Measurements from ENCODE around the gene LRRC4C.

The LRRC4C gene

GRCh38 chr11:41431784-41432183 lies 27.7 kb downstream of the LRRC4C start:
- Histone ChIP-seq H3K4me1 (ENCODE audit: control insufficient read depth in 2 of 2, insufficient read depth in 2 of 2, low read length in 2 of 2) (no peaks in the 10 kb centered on the region), H3K4me3 (ENCODE audit: low read length in 2 of 2) (no peak overlapping the region), H3K27me3 (ENCODE audit: control insufficient read depth in 2 of 2, insufficient read depth in 2 of 2, low read length in 2 of 2) (no peaks in the 10 kb centered on the region), H3K27ac (ENCODE audit: low read depth in 2 of 2, low read length in 2 of 2) (no peak overlapping the region), H3K36me3 (ENCODE audit: control insufficient read depth in 2 of 2, insufficient read depth in 2 of 2, low read length in 2 of 2) (no peaks in the 10 kb centered on the region), H3K9me3 (ENCODE audit: control insufficient read depth in 2 of 2, low read length in 2 of 2) (no peaks in the 10 kb centered on the region), H3K9ac (ENCODE audit: low read depth in 1 of 2, low read length in 2 of 2) (no peak overlapping the region)

- Histone ChIP-seq H3K9ac (ENCODE audit: low read depth in 1 of 2, low read length in 2 of 2) (no peak overlapping the region), H3K9me3 (ENCODE audit: control insufficient read depth in 2 of 2, low read length in 2 of 2) (no peaks in the 10 kb centered on the region), H3K27ac (ENCODE audit: low read depth in 2 of 2, low read length in 2 of 2) (no peak overlapping the region), H3K36me3 (ENCODE audit: control insufficient read depth in 2 of 2, insufficient read depth in 2 of 2, low read length in 2 of 2) (no peaks in the 10 kb centered on the region), H3K4me3 (ENCODE audit: low read length in 2 of 2) (no peak overlapping the region), H3K27me3 (ENCODE audit: control insufficient read depth in 2 of 2, insufficient read depth in 2 of 2, low read length in 2 of 2) (no peaks in the 10 kb centered on the region), H3K4me1 (ENCODE audit: control insufficient read depth in 2 of 2, insufficient read depth in 2 of 2, low read length in 2 of 2) (no peaks in the 10 kb centered on the region)
Observed at GRCh38 chr11:41419901-41420300, 39.6 kb downstream of the LRRC4C start.

- no peaks in the 10 kb centered on the region for H3K4me1 ChIP-seq (ENCODE audit: control insufficient read depth in 2 of 2, insufficient read depth in 2 of 2, low read length in 2 of 2)
- no peak overlapping the region for H3K9ac ChIP-seq (ENCODE audit: low read depth in 1 of 2, low read length in 2 of 2)
- no peak overlapping the region for H3K27ac ChIP-seq (ENCODE audit: low read depth in 2 of 2, low read length in 2 of 2)
- no peaks in the 10 kb centered on the region for H3K36me3 ChIP-seq (ENCODE audit: control insufficient read depth in 2 of 2, insufficient read depth in 2 of 2, low read length in 2 of 2)
- H3K27me3 ChIP-seq (ENCODE audit: control insufficient read depth in 2 of 2, insufficient read depth in 2 of 2, low read length in 2 of 2): no peaks in the 10 kb centered on the region
- H3K4me3 ChIP-seq (ENCODE audit: low read length in 2 of 2): no peak overlapping the region
- no peaks in the 10 kb centered on the region for H3K9me3 ChIP-seq (ENCODE audit: control insufficient read depth in 2 of 2, low read length in 2 of 2)
Observed at GRCh38 chr11:41414771-41415440, 44.5 kb downstream of the LRRC4C start.

- Histone ChIP-seq H3K4me3 (ENCODE audit: low read length in 2 of 2) (no peak overlapping the region), H3K27ac (ENCODE audit: low read depth in 2 of 2, low read length in 2 of 2) (no peak overlapping the region), H3K36me3 (ENCODE audit: control insufficient read depth in 2 of 2, insufficient read depth in 2 of 2, low read length in 2 of 2) (no peaks in the 10 kb centered on the region), H3K4me1 (ENCODE audit: control insufficient read depth in 2 of 2, insufficient read depth in 2 of 2, low read length in 2 of 2) (no peaks in the 10 kb centered on the region), H3K9me3 (ENCODE audit: control insufficient read depth in 2 of 2, low read length in 2 of 2) (no peaks in the 10 kb centered on the region), H3K27me3 (ENCODE audit: control insufficient read depth in 2 of 2, insufficient read depth in 2 of 2, low read length in 2 of 2) (no peaks in the 10 kb centered on the region), H3K9ac (ENCODE audit: low read depth in 1 of 2, low read length in 2 of 2) (no peak overlapping the region)
Observed at GRCh38 chr11:41413843-41414242, 45.6 kb downstream of the LRRC4C start.

GRCh38 chr11:41405812-41406211 lies 53.6 kb downstream of the LRRC4C start:
- Histone ChIP-seq H3K9ac (ENCODE audit: low read depth in 1 of 2, low read length in 2 of 2) (no peak overlapping the region), H3K27me3 (ENCODE audit: control insufficient read depth in 2 of 2, insufficient read depth in 2 of 2, low read length in 2 of 2) (no peaks in the 10 kb centered on the region), H3K4me3 (ENCODE audit: low read length in 2 of 2) (no peak overlapping the region), H3K36me3 (ENCODE audit: control insufficient read depth in 2 of 2, insufficient read depth in 2 of 2, low read length in 2 of 2) (no peaks in the 10 kb centered on the region), H3K4me1 (ENCODE audit: control insufficient read depth in 2 of 2, insufficient read depth in 2 of 2, low read length in 2 of 2) (no peaks in the 10 kb centered on the region), H3K9me3 (ENCODE audit: control insufficient read depth in 2 of 2, low read length in 2 of 2) (no peaks in the 10 kb centered on the region), H3K27ac (ENCODE audit: low read depth in 2 of 2, low read length in 2 of 2) (no peak overlapping the region)

GRCh38 chr11:41404109-41404508 lies 55.3 kb downstream of the LRRC4C start:
- Histone ChIP-seq H3K9me3 (ENCODE audit: control insufficient read depth in 2 of 2, low read length in 2 of 2) (no peaks in the 10 kb centered on the region), H3K27me3 (ENCODE audit: control insufficient read depth in 2 of 2, insufficient read depth in 2 of 2, low read length in 2 of 2) (no peaks in the 10 kb centered on the region), H3K27ac (ENCODE audit: low read depth in 2 of 2, low read length in 2 of 2) (no peak overlapping the region), H3K4me1 (ENCODE audit: control insufficient read depth in 2 of 2, insufficient read depth in 2 of 2, low read length in 2 of 2) (no peaks in the 10 kb centered on the region), H3K4me3 (ENCODE audit: low read length in 2 of 2) (no peak overlapping the region), H3K36me3 (ENCODE audit: control insufficient read depth in 2 of 2, insufficient read depth in 2 of 2, low read length in 2 of 2) (no peaks in the 10 kb centered on the region), H3K9ac (ENCODE audit: low read depth in 1 of 2, low read length in 2 of 2) (no peak overlapping the region)

GRCh38 chr11:41403458-41403857 lies 56.0 kb downstream of the LRRC4C start:
- no peaks in the 10 kb centered on the region for H3K36me3 ChIP-seq (ENCODE audit: control insufficient read depth in 2 of 2, insufficient read depth in 2 of 2, low read length in 2 of 2)
- no peak overlapping the region for H3K27ac ChIP-seq (ENCODE audit: low read depth in 2 of 2, low read length in 2 of 2)
- no peaks in the 10 kb centered on the region for H3K9me3 ChIP-seq (ENCODE audit: control insufficient read depth in 2 of 2, low read length in 2 of 2)
- H3K4me1 ChIP-seq (ENCODE audit: control insufficient read depth in 2 of 2, insufficient read depth in 2 of 2, low read length in 2 of 2): no peaks in the 10 kb centered on the region
- no peak overlapping the region for H3K4me3 ChIP-seq (ENCODE audit: low read length in 2 of 2)
- no peaks in the 10 kb centered on the region for H3K27me3 ChIP-seq (ENCODE audit: control insufficient read depth in 2 of 2, insufficient read depth in 2 of 2, low read length in 2 of 2)
- H3K9ac ChIP-seq (ENCODE audit: low read depth in 1 of 2, low read length in 2 of 2): no peak overlapping the region

- no peaks in the 10 kb centered on the region for H3K9me3 ChIP-seq (ENCODE audit: control insufficient read depth in 2 of 2, low read length in 2 of 2)
- no peaks in the 10 kb centered on the region for H3K4me1 ChIP-seq (ENCODE audit: control insufficient read depth in 2 of 2, insufficient read depth in 2 of 2, low read length in 2 of 2)
- no peak overlapping the region for H3K9ac ChIP-seq (ENCODE audit: low read depth in 1 of 2, low read length in 2 of 2)
- H3K27ac ChIP-seq (ENCODE audit: low read depth in 2 of 2, low read length in 2 of 2): no peak overlapping the region
- H3K36me3 ChIP-seq (ENCODE audit: control insufficient read depth in 2 of 2, insufficient read depth in 2 of 2, low read length in 2 of 2): no peaks in the 10 kb centered on the region
- H3K4me3 ChIP-seq (ENCODE audit: low read length in 2 of 2): no peak overlapping the region
- H3K27me3 ChIP-seq (ENCODE audit: control insufficient read depth in 2 of 2, insufficient read depth in 2 of 2, low read length in 2 of 2): no peaks in the 10 kb centered on the region
Observed at GRCh38 chr11:41400819-41401382, 58.6 kb downstream of the LRRC4C start.

- Histone ChIP-seq H3K27ac (ENCODE audit: low read depth in 2 of 2, low read length in 2 of 2) (no peak overlapping the region), H3K9me3 (ENCODE audit: control insufficient read depth in 2 of 2, low read length in 2 of 2) (no peaks in the 10 kb centered on the region), H3K9ac (ENCODE audit: low read depth in 1 of 2, low read length in 2 of 2) (no peak overlapping the region), H3K36me3 (ENCODE audit: control insufficient read depth in 2 of 2, insufficient read depth in 2 of 2, low read length in 2 of 2) (no peaks in the 10 kb centered on the region), H3K27me3 (ENCODE audit: control insufficient read depth in 2 of 2, insufficient read depth in 2 of 2, low read length in 2 of 2) (no peaks in the 10 kb centered on the region), H3K4me3 (ENCODE audit: low read length in 2 of 2) (no peak overlapping the region), H3K4me1 (ENCODE audit: control insufficient read depth in 2 of 2, insufficient read depth in 2 of 2, low read length in 2 of 2) (no peaks in the 10 kb centered on the region)
Observed at GRCh38 chr11:41400124-41400523, 59.3 kb downstream of the LRRC4C start.

GRCh38 chr11:41399323-41399722 lies 60.1 kb downstream of the LRRC4C start:
- Histone ChIP-seq H3K27ac (ENCODE audit: low read depth in 2 of 2, low read length in 2 of 2) (no peak overlapping the region), H3K36me3 (ENCODE audit: control insufficient read depth in 2 of 2, insufficient read depth in 2 of 2, low read length in 2 of 2) (no peaks in the 10 kb centered on the region), H3K4me1 (ENCODE audit: control insufficient read depth in 2 of 2, insufficient read depth in 2 of 2, low read length in 2 of 2) (no peaks in the 10 kb centered on the region), H3K9me3 (ENCODE audit: control insufficient read depth in 2 of 2, low read length in 2 of 2) (no peaks in the 10 kb centered on the region), H3K27me3 (ENCODE audit: control insufficient read depth in 2 of 2, insufficient read depth in 2 of 2, low read length in 2 of 2) (no peaks in the 10 kb centered on the region), H3K9ac (ENCODE audit: low read depth in 1 of 2, low read length in 2 of 2) (no peak overlapping the region), H3K4me3 (ENCODE audit: low read length in 2 of 2) (no peak overlapping the region)
